GM06990 (cell line): ENCODE results near the gene KRT81.

Experiments
- DNase-seq: peaks from one replicate; pipeline ENCODE4 v3.0.0-alpha.2; 2011; ENCODE audit not compliant: insufficient read length; ENCODE audit errors: extremely low read depth
- H3K27me3 ChIP-seq: replicated peaks from 2 replicates; pipeline ENCODE4 v1.6.0; 2011; ENCODE audit warnings: low read length; ENCODE audit not compliant: control insufficient read depth, insufficient read depth
- H3K36me3 ChIP-seq: 2 replicates; pipeline ENCODE4 v1.5.1; 2011; ENCODE audit warnings: low read length; ENCODE audit not compliant: control insufficient read depth, insufficient read depth
- H3K4me3 ChIP-seq: replicated peaks from 2 replicates; pipeline ENCODE4 v1.5.1; 2011; ENCODE audit warnings: low read depth, mild to moderate bottlenecking, control low read depth, low read length
- TF ChIP-seq, protein P1 (sequence below): IDR thresholded peaks from 2 replicates; pipeline ENCODE4 v1.5.1; 2011; ENCODE audit warnings: low read length, control low read depth, mild to moderate bottlenecking, inconsistent platforms; ENCODE audit not compliant: insufficient read depth, poor library complexity, severe bottlenecking

KRT81 gene

DNA sequence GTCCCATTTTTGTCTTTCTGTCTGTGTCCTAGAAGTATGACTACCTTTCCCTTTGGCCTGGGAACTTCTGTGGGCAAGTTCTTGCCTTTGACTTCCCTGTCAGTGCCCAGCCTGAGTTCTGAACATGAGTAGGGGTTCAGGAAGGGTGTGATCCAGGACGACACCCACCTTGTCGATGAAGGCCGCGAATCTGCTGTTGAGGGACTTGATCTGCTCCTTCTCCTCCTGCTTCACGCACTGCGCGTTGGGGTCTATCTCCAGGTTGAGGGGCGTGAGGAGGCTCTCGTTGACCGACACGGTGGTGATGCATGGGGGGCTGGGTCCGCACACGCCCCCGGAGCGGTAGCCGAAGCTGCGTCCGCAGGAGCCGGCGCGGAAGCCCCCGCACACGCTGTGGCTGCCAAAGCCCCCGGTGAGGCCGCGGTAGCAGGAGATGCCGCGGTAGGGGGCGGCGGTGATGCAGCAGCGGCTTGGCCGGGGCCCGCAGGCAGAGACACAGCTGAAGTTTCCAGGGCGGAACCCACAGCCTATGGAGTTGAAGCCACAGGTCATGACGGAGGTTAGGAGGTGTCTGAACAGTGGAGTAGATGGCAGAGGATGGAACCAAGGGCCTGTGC lies 29.6 kb upstream of the KRT81 start, which contains the start of gene KRT83:
TSS of gene KRT83 (minus strand) at position 615 of the 617 bp plus-strand sequence. CDS start at position 552, 63 bp downstream.
- Histone ChIP-seq H3K27me3 (peaks cover 6% of the 10 kb centered on the region), H3K36me3 (no peaks in the 10 kb centered on the region), H3K4me3 (no peak within 1 kb of the TSS)
- no peak for DNase-seq
- TF ChIP-seq, protein P1, sequence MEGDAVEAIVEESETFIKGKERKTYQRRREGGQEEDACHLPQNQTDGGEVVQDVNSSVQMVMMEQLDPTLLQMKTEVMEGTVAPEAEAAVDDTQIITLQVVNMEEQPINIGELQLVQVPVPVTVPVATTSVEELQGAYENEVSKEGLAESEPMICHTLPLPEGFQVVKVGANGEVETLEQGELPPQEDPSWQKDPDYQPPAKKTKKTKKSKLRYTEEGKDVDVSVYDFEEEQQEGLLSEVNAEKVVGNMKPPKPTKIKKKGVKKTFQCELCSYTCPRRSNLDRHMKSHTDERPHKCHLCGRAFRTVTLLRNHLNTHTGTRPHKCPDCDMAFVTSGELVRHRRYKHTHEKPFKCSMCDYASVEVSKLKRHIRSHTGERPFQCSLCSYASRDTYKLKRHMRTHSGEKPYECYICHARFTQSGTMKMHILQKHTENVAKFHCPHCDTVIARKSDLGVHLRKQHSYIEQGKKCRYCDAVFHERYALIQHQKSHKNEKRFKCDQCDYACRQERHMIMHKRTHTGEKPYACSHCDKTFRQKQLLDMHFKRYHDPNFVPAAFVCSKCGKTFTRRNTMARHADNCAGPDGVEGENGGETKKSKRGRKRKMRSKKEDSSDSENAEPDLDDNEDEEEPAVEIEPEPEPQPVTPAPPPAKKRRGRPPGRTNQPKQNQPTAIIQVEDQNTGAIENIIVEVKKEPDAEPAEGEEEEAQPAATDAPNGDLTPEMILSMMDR = no peak

DNA sequence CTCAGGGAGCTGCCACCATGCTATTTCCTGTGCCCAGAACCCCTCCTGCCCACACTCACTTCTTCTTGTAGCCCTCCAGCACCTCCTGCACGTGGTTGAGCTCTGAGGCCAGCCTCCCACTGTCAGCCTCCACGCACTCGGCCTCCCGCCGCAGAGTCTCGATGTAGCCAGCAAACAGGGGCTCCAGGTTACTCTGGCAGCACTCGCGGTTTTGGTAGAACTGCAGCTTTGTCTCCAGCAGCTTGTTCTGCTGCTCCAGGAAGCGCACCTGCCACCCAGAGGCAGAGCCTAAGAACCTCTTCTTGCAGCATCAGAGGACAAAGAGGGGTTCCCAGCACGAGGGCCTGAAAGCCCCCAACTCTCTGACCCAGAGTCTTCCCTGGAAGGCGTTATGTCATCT lies 27.8 kb upstream of the KRT81 start:
- peaks cover 6% of the 10 kb centered on the region for H3K27me3 ChIP-seq
- DNase-seq = no peak
- no peak overlapping the region for H3K4me3 ChIP-seq
- TF ChIP-seq, protein P1 = peak; percentile 17
- H3K36me3 ChIP-seq = no peaks in the 10 kb centered on the region

DNA sequence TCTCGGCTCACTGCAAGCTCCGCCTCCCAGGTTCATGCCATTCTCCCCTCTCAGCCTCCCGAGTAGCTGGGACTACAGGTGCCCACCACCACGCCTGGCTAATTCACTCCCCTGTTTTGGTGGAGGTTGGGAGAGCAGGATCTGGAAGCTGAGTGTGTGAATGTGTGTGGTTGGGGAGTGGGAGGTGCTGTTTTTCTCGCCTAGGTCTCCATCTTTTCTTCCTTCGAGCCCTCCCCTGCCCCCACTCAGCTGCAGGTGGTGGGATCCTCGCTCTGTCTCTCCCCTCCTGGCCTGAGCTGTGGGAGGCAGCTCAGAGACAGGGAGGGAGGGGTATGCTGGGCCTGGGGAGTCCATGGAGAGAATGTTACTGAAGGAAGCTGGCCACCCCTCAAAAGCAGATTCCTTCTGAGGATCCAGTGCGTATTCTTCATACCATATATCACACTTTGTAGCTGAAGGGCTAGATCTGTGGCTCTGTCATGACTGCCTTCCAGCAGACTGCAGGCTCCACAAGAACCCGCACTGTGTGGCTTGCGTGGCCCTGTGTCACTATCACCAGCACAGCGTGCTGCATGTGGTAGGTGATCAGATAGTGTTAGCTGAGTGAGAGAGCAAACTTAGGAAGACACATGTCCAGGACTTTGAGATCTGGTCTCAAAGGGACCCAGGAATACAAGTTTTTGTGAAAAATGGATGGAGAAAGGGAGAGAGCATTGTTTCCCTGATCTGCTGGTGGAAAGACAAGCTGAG lies 27.1 kb upstream of the KRT81 start:
- TF ChIP-seq, protein P1 = no peak
- Histone ChIP-seq H3K36me3 (no peaks in the 10 kb centered on the region), H3K4me3 (no peak overlapping the region), H3K27me3 (peaks cover 6% of the 10 kb centered on the region)
- no peak for DNase-seq

DNA sequence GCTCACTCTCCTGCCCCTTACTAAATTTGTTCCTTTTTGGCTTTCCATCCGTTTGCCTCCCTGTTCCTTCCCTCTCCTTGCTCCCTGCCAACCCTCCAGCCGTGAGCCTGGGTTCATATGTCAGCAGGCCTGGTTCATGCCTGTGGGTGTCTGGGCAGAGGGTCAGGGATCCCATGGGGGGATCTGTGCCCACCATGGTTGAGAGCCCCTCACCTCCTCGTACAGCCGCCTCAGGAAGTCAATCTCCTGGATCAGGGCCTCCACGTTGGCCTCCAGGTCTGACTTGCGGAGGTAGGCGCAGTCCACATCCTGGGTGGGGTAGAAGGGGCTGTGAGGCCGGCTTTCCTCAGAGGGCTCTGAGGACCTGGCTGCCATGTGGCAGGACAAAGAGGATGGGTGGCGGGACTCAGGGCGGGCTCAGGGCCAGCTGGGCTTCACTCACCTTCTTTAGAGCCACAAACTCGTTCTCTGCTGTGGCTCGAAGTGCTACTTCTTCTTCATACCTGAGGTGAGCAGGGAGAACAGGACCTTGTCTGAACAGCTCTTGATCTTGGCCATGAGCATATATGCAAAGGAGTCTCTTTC lies 26.2 kb upstream of the KRT81 start:
- no peaks in the 10 kb centered on the region for H3K36me3 ChIP-seq
- H3K27me3 ChIP-seq = peaks cover 6% of the 10 kb centered on the region
- no peak overlapping the region for H3K4me3 ChIP-seq
- TF ChIP-seq, protein P1 = no peak
- no peak for DNase-seq

DNA sequence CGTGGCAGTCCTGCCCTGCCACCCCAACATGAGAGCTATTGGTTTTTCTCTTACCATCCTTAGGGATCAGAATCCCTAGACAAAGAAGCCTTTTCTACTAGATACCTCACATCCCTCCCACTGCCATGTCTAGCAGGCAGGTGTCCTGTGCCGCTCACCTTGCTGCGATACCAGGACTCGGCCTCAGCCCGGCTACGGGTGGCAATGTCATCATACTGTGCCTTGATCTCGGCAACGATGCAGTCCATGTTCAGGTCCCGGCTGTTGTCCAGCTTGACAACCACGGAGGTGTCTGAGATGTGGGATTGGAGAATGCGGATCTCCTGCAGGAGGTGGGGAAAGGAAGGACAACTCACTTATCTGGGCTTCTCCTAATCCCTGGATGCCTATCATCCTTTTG lies 25.4 kb upstream of the KRT81 start:
- Histone ChIP-seq H3K27me3 (peaks cover 6% of the 10 kb centered on the region), H3K36me3 (no peaks in the 10 kb centered on the region), H3K4me3 (no peak overlapping the region)
- TF ChIP-seq, protein P1 = no peak
- DNase-seq = no peak
